Fibroblast of the aortic adventitia (primary cell): ENCODE results near the gene AFF3. TPM values are rescaled to one million over a fixed set of nuclear protein-coding genes. Genes with fewer than 3 reads are reported as not detected.
"Not testable (repeated sequence)": the region's sequence is repeated elsewhere in the genome, so short reads cannot be mapped to it uniquely, and the experiment has no call there.

Experiments used
- DNase-seq: peaks from one replicate; pipeline ENCODE4 v3.0.0-alpha.2; 2010; ENCODE audit warnings: low read depth
- H3K4me3 ChIP-seq: 2 replicates; pipeline ENCODE4 v1.5.1; 2011; ENCODE audit warnings: low read depth, mild to moderate bottlenecking, control low read depth, low read length, moderate library complexity
- CTCF ChIP-seq: IDR thresholded peaks from 2 replicates; pipeline ENCODE4 v1.5.1; 2011; ENCODE audit warnings: mild to moderate bottlenecking, low read length, control low read depth, inconsistent platforms; ENCODE audit not compliant: insufficient read depth
- total RNA-seq: library from RNA; depleted of rRNA; stranded (reverse); fragments of >200 nt; gene quantifications from 2 replicates; pipeline ENCODE4 v1.2.3, GENCODE V29; 2012; ENCODE audit warnings: low replicate concordance

AFF3 gene
- total RNA-seq, 1 donor: 4.2 TPM

DNA sequence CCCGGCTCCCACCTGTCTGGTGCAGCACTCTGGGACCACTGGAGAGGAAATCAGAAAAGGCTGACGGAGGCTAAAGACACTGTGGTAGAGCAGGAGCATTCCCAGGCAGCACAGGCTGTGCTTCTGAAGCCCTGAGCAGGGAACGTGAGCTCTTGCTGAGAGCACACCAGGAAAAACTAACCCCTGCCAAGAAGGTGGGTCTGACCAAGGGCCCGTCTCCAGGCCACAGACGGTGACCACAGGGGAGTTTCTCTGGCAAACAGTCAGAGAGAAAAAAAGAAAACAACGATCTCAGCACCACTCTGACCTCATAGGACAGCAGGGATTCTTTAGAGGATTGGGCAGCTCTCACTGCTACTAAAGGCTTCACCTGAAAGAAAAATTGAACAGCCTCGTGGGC lies 201.4 kb downstream of the AFF3 start:
- peak; percentile 11 for DNase-seq
- TF ChIP-seq CTCF: no peak
- no peak overlapping the region for H3K4me3 ChIP-seq

GRCh38 chr2:99939135-99939534 lies 203.3 kb downstream of the AFF3 start:
- DNase-seq: no peak
- no peak overlapping the region for H3K4me3 ChIP-seq
- TF ChIP-seq CTCF: no peak

DNA sequence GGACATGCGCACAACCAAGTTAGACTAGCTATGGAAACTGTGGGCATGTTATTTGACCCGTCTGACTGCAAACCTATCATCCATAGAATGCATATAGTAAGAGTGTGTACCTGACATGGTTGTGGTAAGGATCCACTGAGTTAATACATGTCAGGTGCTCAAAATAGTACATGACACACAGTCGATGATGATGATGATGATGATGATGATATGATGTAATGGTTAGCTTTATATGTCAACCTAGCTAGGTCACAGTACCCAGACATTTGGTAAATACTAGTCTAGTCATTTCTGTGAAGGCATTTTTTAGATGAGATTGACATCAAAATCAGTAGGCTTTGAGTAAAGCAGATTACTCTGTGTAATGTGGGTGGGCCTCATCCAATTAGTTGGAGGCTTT lies 204.1 kb downstream of the AFF3 start:
- DNase-seq: no peak
- H3K4me3 ChIP-seq: no peak overlapping the region
- TF ChIP-seq CTCF: no peak

GRCh38 chr2:99936065-99936464 lies 206.3 kb downstream of the AFF3 start:
- H3K4me3 ChIP-seq: no peak overlapping the region
- TF ChIP-seq CTCF: no peak
- DNase-seq: no peak

DNA sequence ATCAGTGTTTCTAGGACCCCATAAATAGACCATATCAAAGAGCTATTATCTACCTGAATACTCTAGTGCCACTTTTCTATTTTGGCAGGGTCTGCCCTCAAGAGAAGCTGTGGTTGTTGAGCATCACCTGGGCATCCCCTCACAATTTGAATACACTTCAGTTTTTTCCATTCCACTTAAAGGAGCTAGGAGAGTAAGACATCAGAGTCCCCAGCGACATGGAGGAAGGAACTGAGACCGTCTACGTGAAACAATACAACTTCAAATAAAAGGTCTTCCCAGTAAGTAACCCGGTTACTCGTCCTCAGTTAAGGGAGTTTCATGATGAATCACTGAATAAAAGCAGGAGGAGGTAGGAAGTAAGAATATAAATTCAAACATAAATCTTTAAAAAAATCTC lies 206.7 kb downstream of the AFF3 start:
- H3K4me3 ChIP-seq: no peak overlapping the region
- no peak for DNase-seq
- TF ChIP-seq CTCF: no peak

DNA sequence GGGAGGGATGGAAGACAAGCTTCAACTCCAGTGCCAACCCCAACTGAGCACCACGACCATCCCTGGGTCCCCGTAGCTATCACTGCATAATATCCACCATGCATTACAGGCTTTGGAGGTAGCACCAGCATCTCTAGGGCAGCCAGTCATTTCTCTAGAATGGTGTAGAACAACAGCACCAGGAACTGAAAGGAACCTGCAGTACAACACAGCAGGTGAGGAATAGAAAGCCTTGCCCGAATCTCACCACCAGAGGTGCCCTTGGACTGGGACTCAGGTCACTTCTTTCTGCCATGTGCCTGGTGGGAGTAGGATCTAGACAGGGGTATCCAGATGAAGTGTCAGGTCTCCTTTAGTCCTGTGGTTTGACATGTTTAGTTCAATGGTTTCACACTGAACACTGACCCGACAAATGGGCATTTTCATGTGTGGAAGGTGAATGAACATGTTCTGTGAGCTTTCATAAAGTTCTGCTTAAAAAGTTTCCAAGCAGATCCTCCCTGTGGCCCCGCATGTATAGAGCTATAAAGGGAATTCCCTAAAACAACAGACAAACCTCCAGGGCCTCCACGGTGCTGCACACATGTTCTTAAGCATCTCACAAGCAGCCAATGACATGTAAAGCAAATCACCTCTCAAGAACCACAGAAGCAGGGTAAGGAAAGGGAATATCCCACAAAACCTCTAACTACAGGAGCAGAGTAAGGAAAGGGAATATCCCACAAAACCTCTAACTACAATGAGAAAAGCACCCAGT lies 208.3 kb downstream of the AFF3 start:
- no peak for TF ChIP-seq CTCF
- no peak overlapping the region for H3K4me3 ChIP-seq
- DNase-seq: no peak

- H3K4me3 ChIP-seq, DNase-seq: not testable (repeated sequence)
Measured at GRCh38 chr2:99933491-99933890, 208.9 kb downstream of the AFF3 start.
